ENCODE measurements around the gene CRYBA2. TPM values are rescaled to one million over a fixed set of nuclear protein-coding genes. Genes with fewer than 3 reads are reported as not detected.

Gene CRYBA2
- total and polyA plus RNA-seq, 9 of the 15 experiments (the other 6 are each of a cell fraction or from before 2014, with no cell fraction given): 0.11 to 1.8 (median 0.62) TPM; not detected in 5

GRCh38 chr2:218962859-218963492 lies 30.2 kb downstream of the CRYBA2 start (continued):
- TF ChIP-seq POLR2B (IDR thresholded peaks at IDR 0.05; ENCODE audit: low read depth, partially characterized antibody): no peak
- TF ChIP-seq NKRF (IDR thresholded peaks at IDR 0.05; ENCODE audit: borderline replicate concordance): no peak
- TF ChIP-seq REST (IDR thresholded peaks at IDR 0.05; ENCODE audit: borderline replicate concordance): peak; percentile 99
- TF ChIP-seq REST (CRISPR knock-in tag; IDR thresholded peaks at IDR 0.05; ENCODE audit: low read depth): peak; percentile 99
- TF ChIP-seq IRF9 (tag; IDR thresholded peaks at IDR 0.05): no peak
- no peak for TF ChIP-seq NUFIP1 (IDR thresholded peaks at IDR 0.05; ENCODE audit: partially characterized antibody)
- TF ChIP-seq MXD1 (CRISPR knock-in tag; IDR thresholded peaks at IDR 0.05; ENCODE audit: borderline replicate concordance, poor library complexity, severe bottlenecking): no peak
- no peak for TF ChIP-seq EP400 (IDR thresholded peaks at IDR 0.05)
- 0 out of 2 replicates have a peak, but pooled peaks have one; percentile 57 for TF ChIP-seq ZNF644 (tag; IDR thresholded peaks at IDR 0.05; ENCODE audit: low read depth)
- TF ChIP-seq MTA2 (IDR thresholded peaks at IDR 0.05; ENCODE audit: low read depth): no peak
- no peak for TF ChIP-seq MXI1 (IDR thresholded peaks at IDR 0.05; ENCODE audit: low read depth, low read length)
- TF ChIP-seq FOXK2 (conservative IDR thresholded peaks at IDR 0.05 in 1 of 2, IDR thresholded peaks at IDR 0.05 in 1 of 2; ENCODE audit: low read depth in 2 of 2): no peak
- no peak for TF ChIP-seq TBL1XR1 (IDR thresholded peaks at IDR 0.05; ENCODE audit: low read length in 2 of 2)
- TF ChIP-seq ZBTB43 (CRISPR knock-in tag; IDR thresholded peaks at IDR 0.05): no peak
- TF ChIP-seq NCOA6 (IDR thresholded peaks at IDR 0.05): 0 out of 2 replicates have a peak, but pooled peaks have one; percentile 37

All from K562 (cell line).